GM23248 (cell line): Measurements from ENCODE around the gene TCF15. TPM values are rescaled to one million over a fixed set of nuclear protein-coding genes. Genes with fewer than 3 reads are reported as not detected.

Experiments used
- DNase-seq: peaks from one replicate; pipeline ENCODE4 v3.0.0-alpha.2; 2015
- H2AFZ ChIP-seq: fragments of 200-600 bp; sonication (generic); 2 replicates; pipeline ENCODE4 v1.6.1; 2016; ENCODE audit warnings: antibody characterized with exemption
- H3F3A ChIP-seq: fragments of 200-600 bp; sonication (generic); 2 replicates; pipeline ENCODE4 v1.6.1; 2016; ENCODE audit warnings: mild to moderate bottlenecking, antibody characterized with exemption, mixed run types; ENCODE audit not compliant: insufficient read depth
- H3K27ac ChIP-seq: fragments of 200-600 bp; sonication (generic); 2 replicates; pipeline ENCODE4 v1.5.1; 2016; ENCODE audit warnings: mild to moderate bottlenecking
- H3K27me3 ChIP-seq: fragments of 200-600 bp; sonication (generic); replicated peaks from 2 replicates; pipeline ENCODE4 v1.6.1; 2016; ENCODE audit warnings: mild to moderate bottlenecking; ENCODE audit not compliant: insufficient read depth
- H3K36me3 ChIP-seq: fragments of 200-600 bp; sonication (generic); 2 replicates; pipeline ENCODE4 v1.6.1; 2016; ENCODE audit warnings: low read depth, mild to moderate bottlenecking
- H3K4me1 ChIP-seq: fragments of 200-600 bp; sonication (generic); 2 replicates; pipeline ENCODE4 v1.6.1; 2016; ENCODE audit warnings: mild to moderate bottlenecking; ENCODE audit not compliant: insufficient read depth
- H3K4me2 ChIP-seq: fragments of 200-600 bp; sonication (generic); one replicate; pipeline ENCODE4 v1.6.1; 2016; ENCODE audit warnings: mild to moderate bottlenecking; ENCODE audit not compliant: unreplicated experiment
- H3K4me3 ChIP-seq: fragments of 200-600 bp; sonication (generic); 2 replicates; pipeline ENCODE4 v1.5.1; 2016; ENCODE audit warnings: mild to moderate bottlenecking
- H3K79me2 ChIP-seq: fragments of 200-600 bp; sonication (generic); 2 replicates; pipeline ENCODE4 v1.6.1; 2016; ENCODE audit warnings: mild to moderate bottlenecking; ENCODE audit not compliant: insufficient read depth
- H3K9ac ChIP-seq: fragments of 200-600 bp; sonication (generic); 2 replicates; pipeline ENCODE4 v1.6.1; 2016; ENCODE audit warnings: mild to moderate bottlenecking
- H3K9me2 ChIP-seq: fragments of 200-600 bp; sonication (generic); 2 replicates; pipeline ENCODE4 v1.6.1; 2016; ENCODE audit warnings: mixed run types, mild to moderate bottlenecking, moderate library complexity; ENCODE audit not compliant: insufficient read depth
- H3K9me3 ChIP-seq: fragments of 200-600 bp; sonication (generic); one replicate; pipeline ENCODE4 v1.6.1; 2017; ENCODE audit warnings: low read depth
- H4K20me1 ChIP-seq: fragments of 200-600 bp; sonication (generic); 2 replicates; pipeline ENCODE4 v1.6.0; 2016; ENCODE audit not compliant: insufficient read depth
- EZH2 ChIP-seq: fragments of 200-600 bp; sonication (generic); IDR thresholded peaks from 2 replicates; pipeline ENCODE4 v1.6.1; 2018; ENCODE audit warnings: antibody characterized with exemption, mild to moderate bottlenecking; ENCODE audit not compliant: insufficient read depth, poor library complexity, severe bottlenecking
- EZH2phosphoT487 ChIP-seq: fragments of 200-600 bp; sonication (generic); IDR thresholded peaks from 2 replicates; pipeline ENCODE4 v1.6.1; 2018; ENCODE audit warnings: antibody characterized with exemption, moderate library complexity, mild to moderate bottlenecking, low read depth; ENCODE audit not compliant: insufficient read depth
- WGBS, 2 experiments: methylation state at CpG; one replicate each; pipeline ENCODE4 v1.1.6; 2015 to 2017; ENCODE audit warnings: low lambda C conversion rate in 2 of 2, low coverage in 1 of 2; ENCODE audit errors: missing lambda C conversion rate in 2 of 2; 5-methylcytosine and 5-hydroxymethylcytosine counted together
- in situ Hi-C: fragments of 300-500 bp; cut with MboI; formaldehyde crosslinking; loops from 2 replicates; pipeline ENCODE4 v1.15.0; 2020
- polyA plus RNA-seq: library from polyadenylated mRNA; unstranded; fragments of >200 nt; fragmentation: Nextera tagmentation; extraction: Ambion mirVana; gene quantifications from 2 replicates; pipeline ENCODE4 v1.2.1, GENCODE V29; 2016
- total RNA-seq: library from RNA; depleted of rRNA; stranded (reverse); fragments of >200 nt; shearing (Covaris generic); gene quantifications from 2 replicates; pipeline ENCODE4 v1.2.3, GENCODE V29; 2014

The TCF15 gene
- total and polyA plus RNA-seq, 2 experiments from 2014 or later: not detected

- Histone ChIP-seq H4K20me1 (0 out of 2 replicates have a peak, but pooled peaks cover 6% of the 10 kb centered on the region), H3K27ac (no peak overlapping the region), H3K9me3 (no peaks in the 10 kb centered on the region), H3K36me3 (peaks cover 12% of the 10 kb centered on the region; the same call in 1 of the 2 replicates), H3K4me1 (peaks cover 5% of the 10 kb centered on the region; the same call in 1 of the 2 replicates), H3K4me3 (no peak overlapping the region), H3K9me2 (no peaks in the 10 kb centered on the region), H3F3A (0 out of 2 replicates have a peak, but pooled peaks cover 5% of the 10 kb centered on the region), H3K4me2 (no peak overlapping the region), H2AFZ (no peak overlapping the region), H3K27me3 (no peaks in the 10 kb centered on the region), H3K9ac (no peak overlapping the region), H3K79me2 (peaks cover 38% of the 10 kb centered on the region)
- in situ Hi-C loops: no loop called here
- WGBS, 2 experiments: 71 to 79% methylated on average over 2 of the region's 2 CpGs
- DNase-seq: no peak
- TF ChIP-seq EZH2 (no peak), EZH2phosphoT487 (no peak)
These were observed 37.4 kb upstream of the TCF15 start for GRCh38 chr20:647479-648019.

- H3K79me2 ChIP-seq: peaks cover 31% of the 10 kb centered on the region
- no peak for DNase-seq
- H3K4me2 ChIP-seq: no peak overlapping the region
- peaks cover 3% of the 10 kb centered on the region; the same call in 1 of the 2 replicates for H3K4me1 ChIP-seq
- H2AFZ ChIP-seq: no peak overlapping the region
- in situ Hi-C loops: no loop called here
- TF ChIP-seq EZH2: no peak
- no peak for TF ChIP-seq EZH2phosphoT487
- H3K9me3 ChIP-seq: no peaks in the 10 kb centered on the region
- 73 to 77% methylated on average over 2 of the region's 2 CpGs for WGBS, 2 experiments
- 0 out of 2 replicates have a peak, but pooled peaks cover 5% of the 10 kb centered on the region for H3F3A ChIP-seq
- H3K36me3 ChIP-seq: peaks cover 12% of the 10 kb centered on the region; the same call in 1 of the 2 replicates
- no peaks in the 10 kb centered on the region for H3K27me3 ChIP-seq
- no peaks in the 10 kb centered on the region for H3K9me2 ChIP-seq
- H3K4me3 ChIP-seq: no peak overlapping the region
- H3K27ac ChIP-seq: no peak overlapping the region
- H4K20me1 ChIP-seq: 0 out of 2 replicates have a peak, but pooled peaks cover 6% of the 10 kb centered on the region
- H3K9ac ChIP-seq: no peak overlapping the region
These were observed 36.7 kb upstream of the TCF15 start for GRCh38 chr20:646868-647233.

GRCh38 chr20:646107-646867, 36.2 kb upstream of the TCF15 start:
- TF ChIP-seq EZH2phosphoT487: no peak
- no peak for TF ChIP-seq EZH2
- Histone ChIP-seq H3F3A (0 out of 2 replicates have a peak, but pooled peaks cover 5% of the 10 kb centered on the region), H3K4me2 (no peak overlapping the region), H3K27me3 (no peaks in the 10 kb centered on the region), H3K9me2 (no peaks in the 10 kb centered on the region), H3K27ac (no peak overlapping the region), H3K9me3 (no peaks in the 10 kb centered on the region), H3K4me1 (no peaks in the 10 kb centered on the region), H2AFZ (no peak overlapping the region), H3K36me3 (peaks cover 12% of the 10 kb centered on the region; the same call in 1 of the 2 replicates), H3K9ac (no peak overlapping the region), H3K79me2 (peaks cover 26% of the 10 kb centered on the region), H3K4me3 (no peak overlapping the region), H4K20me1 (0 out of 2 replicates have a peak, but pooled peaks cover 6% of the 10 kb centered on the region)
- WGBS, 2 experiments: 77 to 82% methylated on average over 9 to 10 of the region's 10 CpGs
- no peak for DNase-seq
- in situ Hi-C loops: no loop called here

GRCh38 chr20:645318-646106, 35.4 kb upstream of the TCF15 start:
- DNase-seq: peak; percentile 60
- Histone ChIP-seq H4K20me1 (0 out of 2 replicates have a peak, but pooled peaks cover 6% of the 10 kb centered on the region), H3K4me2 (no peak overlapping the region)

More at GRCh38 chr20:645318-646106, 35.4 kb upstream of the TCF15 start:
- TF ChIP-seq EZH2phosphoT487 (no peak), EZH2 (no peak)
- H3K27ac ChIP-seq: no peak overlapping the region
- H3K9me3 ChIP-seq: no peaks in the 10 kb centered on the region
- in situ Hi-C loops: no loop called here
- H3K36me3 ChIP-seq: peaks cover 12% of the 10 kb centered on the region; the same call in 1 of the 2 replicates
- no peaks in the 10 kb centered on the region for H3K27me3 ChIP-seq
- WGBS, 2 experiments: 24 to 27% methylated on average over 20 of the region's 20 CpGs
- H3K79me2 ChIP-seq: peaks cover 18% of the 10 kb centered on the region
- no peak overlapping the region for H2AFZ ChIP-seq
- no peaks in the 10 kb centered on the region for H3K4me1 ChIP-seq
- H3F3A ChIP-seq: 0 out of 2 replicates have a peak, but pooled peaks cover 5% of the 10 kb centered on the region
- H3K9ac ChIP-seq: no peak overlapping the region
- H3K4me3 ChIP-seq: no peak overlapping the region
- no peaks in the 10 kb centered on the region for H3K9me2 ChIP-seq
